ENCODE results near the gene EXOSC9. TPM values are rescaled to one million over a fixed set of nuclear protein-coding genes. Genes with fewer than 3 reads are reported as not detected.
A peak's percentile ranks its signal among the peaks of the same experiment; 100 is the strongest.

EXOSC9 gene
- total RNA-seq, 1 experiment from 2014 or later: 50.0 TPM

DNA sequence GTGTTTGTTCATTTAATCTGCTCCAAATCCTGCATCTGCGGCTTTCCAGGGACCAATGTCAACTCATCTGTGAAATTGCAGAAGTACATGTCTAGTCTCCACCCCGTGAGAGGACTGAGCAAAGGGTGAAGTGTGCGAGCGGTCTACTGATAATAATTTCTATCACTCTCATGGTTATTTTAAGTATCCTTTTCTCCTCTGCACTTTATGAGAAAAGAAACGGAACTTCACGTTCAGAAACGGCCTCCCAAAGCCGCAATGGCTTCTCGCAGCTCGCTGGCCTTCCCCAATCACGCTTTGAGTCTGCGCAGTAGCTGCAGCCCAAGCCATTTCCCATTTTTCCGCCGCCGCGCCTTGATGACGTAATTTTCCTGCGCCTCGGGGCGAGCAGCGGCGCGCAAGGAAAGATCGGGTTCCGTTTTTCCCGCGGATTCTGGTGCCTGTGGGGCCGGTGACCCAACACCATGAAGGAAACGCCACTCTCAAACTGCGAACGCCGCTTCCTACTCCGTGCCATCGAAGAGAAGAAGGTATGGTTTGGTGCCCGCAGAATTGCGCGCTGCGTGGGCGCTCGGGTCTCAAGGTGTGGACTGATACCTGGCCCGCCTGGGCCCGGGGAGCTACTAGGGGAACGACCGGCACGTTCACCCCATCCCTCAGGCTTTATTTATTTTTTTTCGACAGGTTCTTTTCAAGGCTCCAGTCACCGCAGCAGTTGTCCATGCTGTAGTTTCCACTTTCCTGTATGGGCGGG lies at the start of gene EXOSC9 (continued):
- TF ChIP-seq, protein P1, sequence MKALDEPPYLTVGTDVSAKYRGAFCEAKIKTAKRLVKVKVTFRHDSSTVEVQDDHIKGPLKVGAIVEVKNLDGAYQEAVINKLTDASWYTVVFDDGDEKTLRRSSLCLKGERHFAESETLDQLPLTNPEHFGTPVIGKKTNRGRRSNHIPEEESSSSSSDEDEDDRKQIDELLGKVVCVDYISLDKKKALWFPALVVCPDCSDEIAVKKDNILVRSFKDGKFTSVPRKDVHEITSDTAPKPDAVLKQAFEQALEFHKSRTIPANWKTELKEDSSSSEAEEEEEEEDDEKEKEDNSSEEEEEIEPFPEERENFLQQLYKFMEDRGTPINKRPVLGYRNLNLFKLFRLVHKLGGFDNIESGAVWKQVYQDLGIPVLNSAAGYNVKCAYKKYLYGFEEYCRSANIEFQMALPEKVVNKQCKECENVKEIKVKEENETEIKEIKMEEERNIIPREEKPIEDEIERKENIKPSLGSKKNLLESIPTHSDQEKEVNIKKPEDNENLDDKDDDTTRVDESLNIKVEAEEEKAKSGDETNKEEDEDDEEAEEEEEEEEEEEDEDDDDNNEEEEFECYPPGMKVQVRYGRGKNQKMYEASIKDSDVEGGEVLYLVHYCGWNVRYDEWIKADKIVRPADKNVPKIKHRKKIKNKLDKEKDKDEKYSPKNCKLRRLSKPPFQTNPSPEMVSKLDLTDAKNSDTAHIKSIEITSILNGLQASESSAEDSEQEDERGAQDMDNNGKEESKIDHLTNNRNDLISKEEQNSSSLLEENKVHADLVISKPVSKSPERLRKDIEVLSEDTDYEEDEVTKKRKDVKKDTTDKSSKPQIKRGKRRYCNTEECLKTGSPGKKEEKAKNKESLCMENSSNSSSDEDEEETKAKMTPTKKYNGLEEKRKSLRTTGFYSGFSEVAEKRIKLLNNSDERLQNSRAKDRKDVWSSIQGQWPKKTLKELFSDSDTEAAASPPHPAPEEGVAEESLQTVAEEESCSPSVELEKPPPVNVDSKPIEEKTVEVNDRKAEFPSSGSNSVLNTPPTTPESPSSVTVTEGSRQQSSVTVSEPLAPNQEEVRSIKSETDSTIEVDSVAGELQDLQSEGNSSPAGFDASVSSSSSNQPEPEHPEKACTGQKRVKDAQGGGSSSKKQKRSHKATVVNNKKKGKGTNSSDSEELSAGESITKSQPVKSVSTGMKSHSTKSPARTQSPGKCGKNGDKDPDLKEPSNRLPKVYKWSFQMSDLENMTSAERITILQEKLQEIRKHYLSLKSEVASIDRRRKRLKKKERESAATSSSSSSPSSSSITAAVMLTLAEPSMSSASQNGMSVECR (CRISPR knock-in tag; IDR thresholded peaks at IDR 0.05; ENCODE audit: borderline replicate concordance): peak; percentile 47; the same call in 1 of the 2 replicates
- TF ChIP-seq, protein P2, sequence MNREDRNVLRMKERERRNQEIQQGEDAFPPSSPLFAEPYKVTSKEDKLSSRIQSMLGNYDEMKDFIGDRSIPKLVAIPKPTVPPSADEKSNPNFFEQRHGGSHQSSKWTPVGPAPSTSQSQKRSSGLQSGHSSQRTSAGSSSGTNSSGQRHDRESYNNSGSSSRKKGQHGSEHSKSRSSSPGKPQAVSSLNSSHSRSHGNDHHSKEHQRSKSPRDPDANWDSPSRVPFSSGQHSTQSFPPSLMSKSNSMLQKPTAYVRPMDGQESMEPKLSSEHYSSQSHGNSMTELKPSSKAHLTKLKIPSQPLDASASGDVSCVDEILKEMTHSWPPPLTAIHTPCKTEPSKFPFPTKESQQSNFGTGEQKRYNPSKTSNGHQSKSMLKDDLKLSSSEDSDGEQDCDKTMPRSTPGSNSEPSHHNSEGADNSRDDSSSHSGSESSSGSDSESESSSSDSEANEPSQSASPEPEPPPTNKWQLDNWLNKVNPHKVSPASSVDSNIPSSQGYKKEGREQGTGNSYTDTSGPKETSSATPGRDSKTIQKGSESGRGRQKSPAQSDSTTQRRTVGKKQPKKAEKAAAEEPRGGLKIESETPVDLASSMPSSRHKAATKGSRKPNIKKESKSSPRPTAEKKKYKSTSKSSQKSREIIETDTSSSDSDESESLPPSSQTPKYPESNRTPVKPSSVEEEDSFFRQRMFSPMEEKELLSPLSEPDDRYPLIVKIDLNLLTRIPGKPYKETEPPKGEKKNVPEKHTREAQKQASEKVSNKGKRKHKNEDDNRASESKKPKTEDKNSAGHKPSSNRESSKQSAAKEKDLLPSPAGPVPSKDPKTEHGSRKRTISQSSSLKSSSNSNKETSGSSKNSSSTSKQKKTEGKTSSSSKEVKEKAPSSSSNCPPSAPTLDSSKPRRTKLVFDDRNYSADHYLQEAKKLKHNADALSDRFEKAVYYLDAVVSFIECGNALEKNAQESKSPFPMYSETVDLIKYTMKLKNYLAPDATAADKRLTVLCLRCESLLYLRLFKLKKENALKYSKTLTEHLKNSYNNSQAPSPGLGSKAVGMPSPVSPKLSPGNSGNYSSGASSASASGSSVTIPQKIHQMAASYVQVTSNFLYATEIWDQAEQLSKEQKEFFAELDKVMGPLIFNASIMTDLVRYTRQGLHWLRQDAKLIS (CRISPR knock-in tag; IDR thresholded peaks at IDR 0.05; ENCODE audit: borderline replicate concordance): no peak
- TF ChIP-seq NFYB (CRISPR knock-in tag; conservative IDR thresholded peaks at IDR 0.05; ENCODE audit: low read depth) (no peak), GTF2I (CRISPR knock-in tag; conservative IDR thresholded peaks at IDR 0.05) (no peak), ZNF317 (CRISPR knock-in tag; IDR thresholded peaks at IDR 0.05; ENCODE audit: borderline replicate concordance, low read depth) (no peak), TP53 (CRISPR knock-in tag; IDR thresholded peaks at IDR 0.05) (no peak), ZNF138 (CRISPR knock-in tag; conservative IDR thresholded peaks at IDR 0.05) (no peak), SOX15 (CRISPR knock-in tag; IDR thresholded peaks at IDR 0.05) (no peak), SMAD4 (CRISPR knock-in tag; IDR thresholded peaks at IDR 0.05) (no peak), TCF7 (CRISPR knock-in tag; IDR thresholded peaks at IDR 0.05; ENCODE audit: low read depth) (no peak), CREB1 (CRISPR knock-in tag; IDR thresholded peaks at IDR 0.05) (peak; percentile 89), JAZF1 (CRISPR knock-in tag; IDR thresholded peaks at IDR 0.05) (no peak)
- TF ChIP-seq, protein P3, sequence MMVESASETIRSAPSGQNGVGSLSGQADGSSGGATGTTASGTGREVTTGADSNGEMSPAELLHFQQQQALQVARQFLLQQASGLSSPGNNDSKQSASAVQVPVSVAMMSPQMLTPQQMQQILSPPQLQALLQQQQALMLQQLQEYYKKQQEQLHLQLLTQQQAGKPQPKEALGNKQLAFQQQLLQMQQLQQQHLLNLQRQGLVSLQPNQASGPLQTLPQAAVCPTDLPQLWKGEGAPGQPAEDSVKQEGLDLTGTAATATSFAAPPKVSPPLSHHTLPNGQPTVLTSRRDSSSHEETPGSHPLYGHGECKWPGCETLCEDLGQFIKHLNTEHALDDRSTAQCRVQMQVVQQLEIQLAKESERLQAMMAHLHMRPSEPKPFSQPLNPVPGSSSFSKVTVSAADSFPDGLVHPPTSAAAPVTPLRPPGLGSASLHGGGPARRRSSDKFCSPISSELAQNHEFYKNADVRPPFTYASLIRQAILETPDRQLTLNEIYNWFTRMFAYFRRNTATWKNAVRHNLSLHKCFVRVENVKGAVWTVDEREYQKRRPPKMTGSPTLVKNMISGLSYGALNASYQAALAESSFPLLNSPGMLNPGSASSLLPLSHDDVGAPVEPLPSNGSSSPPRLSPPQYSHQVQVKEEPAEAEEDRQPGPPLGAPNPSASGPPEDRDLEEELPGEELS (CRISPR knock-in tag; IDR thresholded peaks at IDR 0.05): peak; percentile 61
- TF ChIP-seq, protein P4, sequence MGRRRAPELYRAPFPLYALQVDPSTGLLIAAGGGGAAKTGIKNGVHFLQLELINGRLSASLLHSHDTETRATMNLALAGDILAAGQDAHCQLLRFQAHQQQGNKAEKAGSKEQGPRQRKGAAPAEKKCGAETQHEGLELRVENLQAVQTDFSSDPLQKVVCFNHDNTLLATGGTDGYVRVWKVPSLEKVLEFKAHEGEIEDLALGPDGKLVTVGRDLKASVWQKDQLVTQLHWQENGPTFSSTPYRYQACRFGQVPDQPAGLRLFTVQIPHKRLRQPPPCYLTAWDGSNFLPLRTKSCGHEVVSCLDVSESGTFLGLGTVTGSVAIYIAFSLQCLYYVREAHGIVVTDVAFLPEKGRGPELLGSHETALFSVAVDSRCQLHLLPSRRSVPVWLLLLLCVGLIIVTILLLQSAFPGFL (CRISPR knock-in tag; IDR thresholded peaks at IDR 0.05; ENCODE audit: borderline replicate concordance): no peak
- TF ChIP-seq, protein P5, sequence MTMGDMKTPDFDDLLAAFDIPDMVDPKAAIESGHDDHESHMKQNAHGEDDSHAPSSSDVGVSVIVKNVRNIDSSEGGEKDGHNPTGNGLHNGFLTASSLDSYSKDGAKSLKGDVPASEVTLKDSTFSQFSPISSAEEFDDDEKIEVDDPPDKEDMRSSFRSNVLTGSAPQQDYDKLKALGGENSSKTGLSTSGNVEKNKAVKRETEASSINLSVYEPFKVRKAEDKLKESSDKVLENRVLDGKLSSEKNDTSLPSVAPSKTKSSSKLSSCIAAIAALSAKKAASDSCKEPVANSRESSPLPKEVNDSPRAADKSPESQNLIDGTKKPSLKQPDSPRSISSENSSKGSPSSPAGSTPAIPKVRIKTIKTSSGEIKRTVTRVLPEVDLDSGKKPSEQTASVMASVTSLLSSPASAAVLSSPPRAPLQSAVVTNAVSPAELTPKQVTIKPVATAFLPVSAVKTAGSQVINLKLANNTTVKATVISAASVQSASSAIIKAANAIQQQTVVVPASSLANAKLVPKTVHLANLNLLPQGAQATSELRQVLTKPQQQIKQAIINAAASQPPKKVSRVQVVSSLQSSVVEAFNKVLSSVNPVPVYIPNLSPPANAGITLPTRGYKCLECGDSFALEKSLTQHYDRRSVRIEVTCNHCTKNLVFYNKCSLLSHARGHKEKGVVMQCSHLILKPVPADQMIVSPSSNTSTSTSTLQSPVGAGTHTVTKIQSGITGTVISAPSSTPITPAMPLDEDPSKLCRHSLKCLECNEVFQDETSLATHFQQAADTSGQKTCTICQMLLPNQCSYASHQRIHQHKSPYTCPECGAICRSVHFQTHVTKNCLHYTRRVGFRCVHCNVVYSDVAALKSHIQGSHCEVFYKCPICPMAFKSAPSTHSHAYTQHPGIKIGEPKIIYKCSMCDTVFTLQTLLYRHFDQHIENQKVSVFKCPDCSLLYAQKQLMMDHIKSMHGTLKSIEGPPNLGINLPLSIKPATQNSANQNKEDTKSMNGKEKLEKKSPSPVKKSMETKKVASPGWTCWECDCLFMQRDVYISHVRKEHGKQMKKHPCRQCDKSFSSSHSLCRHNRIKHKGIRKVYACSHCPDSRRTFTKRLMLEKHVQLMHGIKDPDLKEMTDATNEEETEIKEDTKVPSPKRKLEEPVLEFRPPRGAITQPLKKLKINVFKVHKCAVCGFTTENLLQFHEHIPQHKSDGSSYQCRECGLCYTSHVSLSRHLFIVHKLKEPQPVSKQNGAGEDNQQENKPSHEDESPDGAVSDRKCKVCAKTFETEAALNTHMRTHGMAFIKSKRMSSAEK (CRISPR knock-in tag; IDR thresholded peaks at IDR 0.05; ENCODE audit: borderline replicate concordance): no peak
- TF ChIP-seq, protein P6, sequence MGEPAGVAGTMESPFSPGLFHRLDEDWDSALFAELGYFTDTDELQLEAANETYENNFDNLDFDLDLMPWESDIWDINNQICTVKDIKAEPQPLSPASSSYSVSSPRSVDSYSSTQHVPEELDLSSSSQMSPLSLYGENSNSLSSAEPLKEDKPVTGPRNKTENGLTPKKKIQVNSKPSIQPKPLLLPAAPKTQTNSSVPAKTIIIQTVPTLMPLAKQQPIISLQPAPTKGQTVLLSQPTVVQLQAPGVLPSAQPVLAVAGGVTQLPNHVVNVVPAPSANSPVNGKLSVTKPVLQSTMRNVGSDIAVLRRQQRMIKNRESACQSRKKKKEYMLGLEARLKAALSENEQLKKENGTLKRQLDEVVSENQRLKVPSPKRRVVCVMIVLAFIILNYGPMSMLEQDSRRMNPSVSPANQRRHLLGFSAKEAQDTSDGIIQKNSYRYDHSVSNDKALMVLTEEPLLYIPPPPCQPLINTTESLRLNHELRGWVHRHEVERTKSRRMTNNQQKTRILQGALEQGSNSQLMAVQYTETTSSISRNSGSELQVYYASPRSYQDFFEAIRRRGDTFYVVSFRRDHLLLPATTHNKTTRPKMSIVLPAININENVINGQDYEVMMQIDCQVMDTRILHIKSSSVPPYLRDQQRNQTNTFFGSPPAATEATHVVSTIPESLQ (CRISPR knock-in tag; IDR thresholded peaks at IDR 0.05): no peak
- TF ChIP-seq, protein P7, sequence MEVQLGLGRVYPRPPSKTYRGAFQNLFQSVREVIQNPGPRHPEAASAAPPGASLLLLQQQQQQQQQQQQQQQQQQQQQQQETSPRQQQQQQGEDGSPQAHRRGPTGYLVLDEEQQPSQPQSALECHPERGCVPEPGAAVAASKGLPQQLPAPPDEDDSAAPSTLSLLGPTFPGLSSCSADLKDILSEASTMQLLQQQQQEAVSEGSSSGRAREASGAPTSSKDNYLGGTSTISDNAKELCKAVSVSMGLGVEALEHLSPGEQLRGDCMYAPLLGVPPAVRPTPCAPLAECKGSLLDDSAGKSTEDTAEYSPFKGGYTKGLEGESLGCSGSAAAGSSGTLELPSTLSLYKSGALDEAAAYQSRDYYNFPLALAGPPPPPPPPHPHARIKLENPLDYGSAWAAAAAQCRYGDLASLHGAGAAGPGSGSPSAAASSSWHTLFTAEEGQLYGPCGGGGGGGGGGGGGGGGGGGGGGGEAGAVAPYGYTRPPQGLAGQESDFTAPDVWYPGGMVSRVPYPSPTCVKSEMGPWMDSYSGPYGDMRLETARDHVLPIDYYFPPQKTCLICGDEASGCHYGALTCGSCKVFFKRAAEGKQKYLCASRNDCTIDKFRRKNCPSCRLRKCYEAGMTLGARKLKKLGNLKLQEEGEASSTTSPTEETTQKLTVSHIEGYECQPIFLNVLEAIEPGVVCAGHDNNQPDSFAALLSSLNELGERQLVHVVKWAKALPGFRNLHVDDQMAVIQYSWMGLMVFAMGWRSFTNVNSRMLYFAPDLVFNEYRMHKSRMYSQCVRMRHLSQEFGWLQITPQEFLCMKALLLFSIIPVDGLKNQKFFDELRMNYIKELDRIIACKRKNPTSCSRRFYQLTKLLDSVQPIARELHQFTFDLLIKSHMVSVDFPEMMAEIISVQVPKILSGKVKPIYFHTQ (CRISPR knock-in tag; IDR thresholded peaks at IDR 0.05): no peak

All from WTC11 (cell line).